Suppressor macrophage treated with lipopolysaccharide for 1 hour (primary cell): ENCODE results near the gene NARS2.
"Not testable (repeated sequence)": the region's sequence is repeated elsewhere in the genome, so short reads cannot be mapped to it uniquely, and the experiment has no call there.

Experiments
- DNase-seq, 3 donors: peaks; one replicate each; pipeline ENCODE4 v3.0.0-alpha.2; 2020 to 2022

Gene NARS2, protein sequence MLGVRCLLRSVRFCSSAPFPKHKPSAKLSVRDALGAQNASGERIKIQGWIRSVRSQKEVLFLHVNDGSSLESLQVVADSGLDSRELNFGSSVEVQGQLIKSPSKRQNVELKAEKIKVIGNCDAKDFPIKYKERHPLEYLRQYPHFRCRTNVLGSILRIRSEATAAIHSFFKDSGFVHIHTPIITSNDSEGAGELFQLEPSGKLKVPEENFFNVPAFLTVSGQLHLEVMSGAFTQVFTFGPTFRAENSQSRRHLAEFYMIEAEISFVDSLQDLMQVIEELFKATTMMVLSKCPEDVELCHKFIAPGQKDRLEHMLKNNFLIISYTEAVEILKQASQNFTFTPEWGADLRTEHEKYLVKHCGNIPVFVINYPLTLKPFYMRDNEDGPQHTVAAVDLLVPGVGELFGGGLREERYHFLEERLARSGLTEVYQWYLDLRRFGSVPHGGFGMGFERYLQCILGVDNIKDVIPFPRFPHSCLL

GRCh38 chr11:78574386-78575381, at the start of gene NARS2:
NARS2 (minus strand) TSS chr11:78574864; CDS start chr11:78574488, 376 bp downstream.
- peak; percentile 98 to 99 (median 99) for DNase-seq

GRCh38 chr11:78622666-78623065, 48.0 kb upstream of the NARS2 start:
- DNase-seq, result no peak

- no peak for DNase-seq
Observed at GRCh38 chr11:78620159-78620558, 45.5 kb upstream of the NARS2 start.

DNA sequence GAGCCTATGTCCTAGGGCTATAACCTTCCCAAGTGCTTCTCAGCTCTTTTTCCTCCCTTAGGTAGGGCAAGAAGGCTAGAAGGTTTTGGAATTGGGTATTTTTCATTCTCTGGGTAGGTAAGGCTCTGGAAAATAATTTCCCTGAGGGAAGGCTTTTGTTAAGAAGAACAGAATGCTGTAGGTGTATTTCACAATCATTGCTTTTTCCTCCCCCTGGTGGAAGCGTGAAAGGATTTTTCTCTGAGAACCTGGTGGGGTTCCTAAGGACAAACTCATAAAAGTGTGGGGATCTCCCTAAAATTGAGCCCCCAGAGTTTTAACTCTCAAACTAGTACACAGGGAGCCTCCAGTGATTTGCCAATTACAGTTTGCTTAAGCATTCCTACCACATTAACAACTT, 41.1 kb upstream of the NARS2 start:
- DNase-seq, result no peak

DNA sequence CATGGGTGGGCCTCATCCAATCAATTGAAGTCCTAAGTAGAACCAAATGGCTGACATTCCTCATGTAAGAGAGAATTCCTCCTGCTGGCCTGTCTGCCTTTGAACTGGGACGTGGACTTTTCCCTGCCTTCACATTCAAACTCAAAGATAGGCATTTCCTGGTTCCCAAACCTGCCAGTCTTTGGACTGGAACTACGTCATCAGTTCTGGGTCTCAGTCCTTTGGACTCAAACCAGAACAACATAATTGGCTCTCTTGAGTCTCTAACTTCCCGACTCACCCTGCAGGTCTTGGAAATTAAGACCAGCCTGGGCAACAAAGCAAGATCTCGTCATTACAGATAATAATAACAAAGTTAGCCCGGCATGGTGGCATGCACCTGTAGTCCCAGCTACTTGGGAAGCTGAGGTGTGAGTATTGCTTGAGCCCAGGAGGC, 38.7 kb upstream of the NARS2 start:
- DNase-seq, result no peak

GRCh38 chr11:78612721-78613377, 38.2 kb upstream of the NARS2 start:
- DNase-seq, result peak in 2 of 3 donors; percentile 35 to 38

DNA sequence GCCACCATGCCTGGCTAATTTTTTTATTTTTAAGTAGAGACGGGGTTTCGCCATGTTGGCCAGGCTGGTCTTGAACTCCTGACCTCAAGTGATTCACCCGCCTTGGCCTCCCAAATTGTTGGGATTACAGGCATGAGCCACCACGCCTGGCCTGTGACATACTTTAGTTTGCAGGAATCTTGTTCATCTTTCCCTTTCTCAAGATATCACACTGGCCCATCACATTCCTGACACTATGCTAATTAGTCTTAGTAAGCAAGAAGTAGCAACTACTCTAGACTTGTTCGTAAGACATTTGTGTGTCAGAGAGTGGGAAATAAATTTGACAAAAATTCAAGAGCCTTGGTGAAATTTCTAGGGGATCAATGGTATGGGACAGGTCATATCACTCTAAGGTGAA, 34.7 kb upstream of the NARS2 start:
- DNase-seq, result not testable (repeated sequence)

DNA sequence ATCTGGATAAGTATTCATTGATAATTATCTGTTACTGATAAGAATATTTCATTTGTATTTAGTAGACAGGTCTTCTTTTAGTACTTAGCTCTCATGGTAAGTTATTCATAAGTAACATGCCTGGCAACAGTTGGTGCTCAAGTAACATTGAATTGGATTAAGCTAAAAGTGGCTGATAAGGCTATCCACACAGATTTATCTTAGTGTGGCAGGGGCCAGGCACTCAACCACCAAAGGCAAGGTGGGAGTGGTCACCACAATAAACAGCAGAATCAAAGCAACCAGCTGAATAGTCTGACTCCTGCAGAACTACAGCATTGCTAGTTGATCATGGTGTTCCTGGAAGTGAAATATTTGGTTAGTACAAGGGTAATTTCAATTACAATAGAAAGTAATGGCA, 33.0 kb upstream of the NARS2 start:
- DNase-seq, result no peak

DNA sequence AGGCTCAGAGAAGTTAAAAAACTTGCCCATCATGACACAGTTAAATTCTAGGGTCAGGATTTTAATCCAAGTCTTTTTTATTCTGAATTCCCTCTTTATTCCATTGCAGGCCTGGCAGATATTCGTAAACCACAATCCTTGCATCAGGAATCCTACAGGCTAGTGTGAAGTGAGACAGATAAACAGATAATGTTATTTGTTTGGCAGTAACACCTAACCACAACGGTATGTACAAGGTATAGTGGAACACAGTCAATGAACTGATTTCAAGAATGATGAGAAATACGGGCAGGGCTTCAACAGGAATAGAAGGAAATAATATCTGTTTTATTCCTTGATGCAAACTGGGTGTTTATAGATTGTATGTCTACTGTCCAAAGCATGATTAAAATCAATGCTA, 32.0 kb upstream of the NARS2 start:
- DNase-seq, result no peak

DNA sequence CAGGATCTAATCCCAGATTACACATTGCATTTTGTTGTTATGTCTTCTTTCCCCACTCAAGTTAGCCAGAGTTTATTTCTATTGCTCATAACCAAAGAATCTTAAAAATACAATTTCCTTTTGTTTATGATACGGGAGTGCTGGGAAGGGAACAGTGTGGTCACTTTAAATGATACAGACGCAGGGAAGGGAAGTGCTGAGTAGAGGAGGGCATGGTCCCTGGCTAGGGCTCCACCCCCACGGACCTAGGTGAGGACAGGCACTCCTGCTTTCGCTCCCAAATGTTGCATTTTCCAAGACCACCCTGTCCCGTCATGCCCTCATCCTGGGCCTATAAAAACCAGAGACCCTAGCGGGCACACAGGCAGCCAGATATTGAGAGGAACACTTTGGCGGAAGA, 30.6 kb upstream of the NARS2 start:
- no peak for DNase-seq

DNA sequence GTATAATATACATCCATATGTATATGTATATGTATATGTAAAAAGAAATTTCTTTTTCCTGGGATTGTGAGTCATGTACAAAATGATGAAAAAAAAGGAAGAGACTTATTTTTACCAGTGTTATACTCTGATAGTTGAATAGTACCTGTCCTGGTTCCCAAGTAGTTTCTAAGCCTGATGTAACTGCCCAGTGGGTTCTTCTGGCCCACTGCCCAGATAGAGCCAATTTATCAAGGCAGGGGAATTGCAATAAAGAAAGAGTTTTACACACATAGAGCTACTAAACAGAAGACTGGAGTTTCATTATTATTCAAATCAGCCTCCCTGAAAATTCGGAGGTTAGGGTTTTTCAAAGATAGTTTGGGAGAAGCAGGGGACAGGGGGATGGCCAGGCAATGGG, 29.1 kb upstream of the NARS2 start:
- no peak for DNase-seq

DNA sequence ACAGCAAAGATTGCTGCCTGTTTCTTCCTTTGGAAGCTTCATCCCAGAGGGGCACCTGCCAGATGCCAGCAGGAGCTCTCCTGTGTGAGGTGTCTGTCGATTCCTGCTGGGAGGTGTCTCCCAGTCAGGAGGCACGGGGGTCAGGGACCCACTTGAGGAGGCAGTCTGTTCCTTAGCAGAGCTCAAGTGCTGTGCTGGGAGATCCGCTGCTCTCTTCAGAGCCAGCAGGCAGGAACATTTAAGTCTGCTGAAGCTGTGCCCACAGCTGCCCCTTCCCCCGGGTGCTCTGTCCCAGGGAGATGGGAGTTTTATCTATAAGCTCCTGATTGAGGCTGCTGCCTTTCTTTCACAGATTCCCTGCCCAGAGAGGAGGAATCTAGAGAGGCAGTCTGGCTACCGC, 28.1 kb upstream of the NARS2 start:
- DNase-seq, result not testable (repeated sequence)

DNA sequence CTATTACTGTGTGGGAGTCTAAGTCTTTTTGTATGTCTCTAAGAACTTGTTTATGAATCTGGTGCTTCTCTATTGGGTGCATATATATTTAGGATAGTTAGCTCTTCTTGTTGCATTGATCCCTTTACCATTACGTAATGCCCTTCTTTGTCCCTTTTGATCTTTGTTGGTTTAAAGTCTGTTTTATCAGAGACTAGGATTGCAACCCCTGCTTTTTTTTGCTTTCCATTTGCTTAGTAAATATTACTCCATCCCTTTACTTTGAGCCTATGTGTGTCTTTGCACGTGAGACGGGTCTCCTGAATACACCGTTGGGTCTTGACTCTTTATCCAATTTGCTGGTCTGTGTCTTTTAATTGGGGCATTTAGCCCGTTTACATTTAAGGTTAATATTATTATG, 26.4 kb upstream of the NARS2 start:
- not testable (repeated sequence) for DNase-seq

DNA sequence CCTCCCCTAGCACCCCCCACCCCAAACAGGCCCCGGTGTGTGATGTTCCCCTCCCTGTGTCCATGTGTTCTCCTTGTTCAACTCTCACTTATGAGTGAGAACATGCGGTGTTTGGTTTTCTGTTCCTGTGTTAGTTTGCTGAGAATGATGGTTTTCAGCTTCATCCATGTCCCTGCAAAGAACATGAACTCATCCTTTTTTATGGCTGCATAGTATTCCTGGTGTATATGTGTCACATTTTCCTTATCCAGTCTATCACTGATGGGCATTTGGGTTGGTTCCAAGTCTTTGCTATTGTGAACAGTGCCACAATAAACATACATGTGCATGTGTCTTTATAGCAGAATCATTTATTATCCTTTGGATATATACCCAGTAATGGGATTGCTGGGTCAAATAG, 22.9 kb upstream of the NARS2 start:
- DNase-seq, result not testable (repeated sequence)

DNA sequence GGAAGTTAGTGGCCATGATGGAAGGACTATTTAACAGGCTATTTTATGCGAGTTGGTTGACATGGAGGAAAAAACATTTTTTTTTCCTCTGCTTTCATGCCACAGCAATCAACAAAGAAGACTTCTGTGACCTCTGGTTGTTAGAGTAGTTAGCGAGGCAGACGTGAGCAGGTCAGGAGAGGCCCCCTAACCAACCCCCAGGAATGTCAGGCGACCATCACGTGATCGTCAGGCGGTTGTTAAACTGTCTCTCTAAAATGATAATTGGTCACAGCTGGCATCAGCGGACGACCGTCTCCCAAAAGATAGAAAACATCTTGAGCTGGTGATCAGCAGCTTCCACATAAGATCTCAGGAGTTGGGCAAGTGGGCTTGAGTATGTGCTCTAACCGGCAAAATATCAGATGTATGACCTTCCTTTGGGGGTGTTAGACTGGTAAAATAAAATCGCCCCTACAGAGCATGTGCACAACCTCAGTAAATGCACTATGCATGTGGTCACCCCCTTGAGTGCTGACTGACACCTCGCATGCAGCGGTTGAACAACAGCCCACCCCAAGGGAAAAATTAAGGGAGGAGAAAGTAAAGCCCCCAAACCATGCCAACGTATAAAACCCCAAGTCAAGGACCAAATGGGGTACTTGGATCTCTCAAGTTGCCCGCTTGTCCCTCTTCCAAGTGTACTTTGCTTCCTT, 20.9 kb upstream of the NARS2 start:
- no peak for DNase-seq

DNA sequence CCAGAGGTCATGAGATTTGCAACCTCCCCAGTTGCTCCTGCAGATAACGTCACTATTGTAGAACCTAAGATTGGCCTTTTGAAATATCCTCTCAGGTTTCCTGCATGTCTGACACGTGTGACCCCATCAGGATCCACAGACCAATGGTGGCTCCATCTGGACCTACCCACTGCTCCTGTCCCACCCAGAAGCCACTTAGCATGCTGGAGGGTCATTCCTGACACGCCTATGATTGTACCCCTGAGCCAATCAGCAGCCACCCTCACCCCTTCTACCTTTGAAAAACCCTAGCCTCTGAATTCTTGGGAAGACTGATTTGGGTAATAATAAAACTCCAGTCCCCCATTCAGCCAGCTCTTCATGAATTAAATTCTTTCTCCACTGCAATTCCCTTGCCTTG, 20.1 kb upstream of the NARS2 start:
- DNase-seq, result no peak

- DNase-seq, result no peak
Observed at GRCh38 chr11:78588517-78588916, 13.9 kb upstream of the NARS2 start.

- no peak for DNase-seq
Observed at GRCh38 chr11:78587446-78587845, 12.8 kb upstream of the NARS2 start.

DNA sequence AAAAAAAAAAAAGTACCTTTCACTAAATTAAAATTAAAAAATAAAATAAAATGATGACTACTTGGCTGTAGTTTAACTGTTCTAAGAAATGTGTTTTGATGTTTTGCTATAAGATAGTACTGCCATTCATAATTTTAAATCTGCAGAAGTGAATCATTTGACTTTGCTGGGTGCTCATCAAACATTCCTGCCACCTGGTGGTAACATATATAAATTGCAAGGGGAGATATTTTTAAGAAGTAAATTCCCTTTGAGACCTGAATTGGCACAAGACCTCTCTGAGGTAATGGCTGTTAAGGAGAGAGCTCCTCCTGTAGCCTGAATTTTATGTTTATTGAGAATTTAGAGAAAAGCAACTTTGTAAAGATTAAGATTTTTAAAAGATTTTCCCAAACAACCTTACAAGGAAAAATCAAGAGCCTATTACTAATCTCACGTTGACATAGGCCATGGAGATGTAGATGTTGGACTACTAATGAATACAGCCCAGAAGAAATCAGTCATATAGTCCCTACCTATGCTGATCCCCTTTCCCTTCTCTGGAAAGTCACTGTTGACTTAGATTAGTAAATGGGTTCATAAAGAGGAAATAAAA, 11.9 kb upstream of the NARS2 start:
- peak; percentile 43 to 67 (median 66) for DNase-seq

DNA sequence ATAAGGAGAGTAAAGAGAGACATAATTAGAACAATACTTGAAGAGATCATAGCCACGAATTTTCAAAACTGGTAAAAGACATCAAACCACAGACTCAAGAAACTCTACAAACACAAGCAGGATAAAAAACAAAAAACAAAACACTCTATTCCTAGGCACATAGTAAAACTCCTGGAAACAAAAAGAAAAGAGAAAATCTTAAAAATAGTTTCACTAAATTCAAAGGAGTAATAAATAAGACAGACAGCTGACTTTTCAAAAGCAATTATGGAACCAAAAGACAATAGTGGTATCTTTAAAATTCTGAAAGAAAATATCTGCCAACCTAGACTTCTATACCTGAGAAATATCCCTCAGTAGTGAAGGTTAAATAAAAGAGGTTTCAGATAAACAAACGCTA, 9.2 kb upstream of the NARS2 start:
- peak in 2 of 3 donors; percentile 22 to 23 for DNase-seq

DNA sequence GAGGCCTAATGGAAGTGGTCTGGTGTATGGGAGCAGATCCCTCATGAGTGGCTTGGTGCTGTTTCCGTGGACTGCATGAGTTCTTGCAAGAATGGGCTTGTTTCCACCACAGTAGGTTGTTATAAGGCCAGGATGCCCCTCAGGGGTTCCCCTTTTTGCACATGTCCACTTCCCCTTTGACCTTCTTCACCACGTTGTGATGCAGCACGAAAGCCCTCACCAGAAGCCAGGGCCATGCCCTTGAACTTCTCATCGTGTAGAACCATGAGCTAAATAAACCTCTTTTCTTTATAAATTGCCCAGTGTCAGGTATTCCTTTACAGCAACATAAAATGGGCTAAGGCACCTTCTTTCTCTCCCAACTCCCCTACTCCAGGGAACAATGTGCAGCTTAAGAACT, 2.8 kb upstream of the NARS2 start:
- peak; percentile 40 to 44 (median 42) for DNase-seq
